Activated CD4-positive, alpha-beta memory T cell treated with anti-CD3 and anti-CD28 coated beads, Interleukin-2, amount 10 ng/mL, durations not matched to agents 7 days and 5 days (primary cell): ENCODE measurements around the gene FOXE3. TPM values are rescaled to one million over a fixed set of nuclear protein-coding genes. Genes with fewer than 3 reads are reported as not detected.

Source experiments
- CTCF ChIA-PET: fragments of 350-600 bp; sonication (Branson Sonifier 250); formaldehyde crosslinking; loops from one replicate; lab custom pipeline; 2021; ENCODE audit warnings: antibody characterized with exemption, inconsistent platforms; lab: Charles Lee
- POLR2A ChIA-PET: fragments of 350-600 bp; sonication (Branson Sonifier 250); formaldehyde crosslinking; loops from one replicate; lab custom pipeline; 2021; ENCODE audit warnings: antibody characterized with exemption; lab: Charles Lee
- DNase-seq: peaks from one replicate; pipeline ENCODE4 v3.0.0-alpha.2; 2020
- H3K27ac Mint-ChIP-seq: one replicate; pipeline ENCODE4 v1.8.0; 2021; ENCODE audit warnings: mild to moderate bottlenecking, mixed read lengths
- H3K27me3 Mint-ChIP-seq: one replicate; pipeline ENCODE4 v1.8.0; 2021; ENCODE audit warnings: mixed read lengths
- H3K36me3 Mint-ChIP-seq: one replicate; pipeline ENCODE4 v1.8.0; 2021; ENCODE audit warnings: low read depth, mixed read lengths
- H3K4me1 Mint-ChIP-seq: one replicate; pipeline ENCODE4 v1.8.0; 2021; ENCODE audit warnings: mixed read lengths
- H3K4me3 Mint-ChIP-seq: one replicate; pipeline ENCODE4 v1.8.0; 2021; ENCODE audit warnings: mild to moderate bottlenecking, mixed read lengths
- H3K9me3 Mint-ChIP-seq: one replicate; pipeline ENCODE4 v1.8.0; 2021; ENCODE audit warnings: mixed read lengths
- total RNA-seq, 2 experiments: library from RNA; stranded (reverse); gene quantifications; one replicate each; pipeline ENCODE4 v1.2.3, GENCODE V29; 2021

The FOXE3 gene
- not detected for total RNA-seq

DNA sequence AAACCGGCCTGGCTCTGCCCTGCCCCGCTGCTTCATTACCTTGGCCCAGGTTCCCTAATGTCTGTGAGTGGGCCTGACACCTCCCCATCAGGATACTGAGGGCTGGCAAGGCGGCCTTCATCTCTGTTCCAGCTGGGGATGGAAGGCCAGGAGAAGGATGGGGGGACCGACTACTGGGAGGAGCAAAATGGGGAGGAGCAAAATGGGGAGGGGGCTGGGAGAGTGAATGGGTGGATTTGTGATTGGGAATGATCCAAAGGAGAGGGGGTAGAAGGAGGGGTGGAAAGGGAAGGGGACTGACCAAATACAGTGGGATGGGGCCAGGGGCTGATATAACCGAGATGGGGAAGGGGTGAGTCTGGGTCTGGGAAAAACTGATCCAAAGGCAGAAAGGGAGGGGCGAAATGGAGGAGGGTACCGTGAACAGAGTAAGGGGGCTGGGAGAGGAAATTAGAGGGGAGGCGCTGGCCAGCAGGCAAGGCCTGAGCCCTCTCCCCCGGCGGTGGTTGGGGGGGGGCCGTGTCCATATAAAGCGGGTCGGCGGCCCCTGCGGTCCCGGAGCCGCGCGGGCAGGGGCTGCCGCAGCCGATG, at the start of gene FOXE3:
FOXE3 (plus strand) TSS at position 558 of the 591 bp plus-strand sequence; CDS start at position 589, 31 bp downstream.
- H3K27ac Mint-ChIP-seq, result no peak within 1 kb of the TSS
- H3K27me3 Mint-ChIP-seq, result peaks cover 45% of the 10 kb centered on the region
- no peak for DNase-seq
- no peaks in the 10 kb centered on the region for H3K36me3 Mint-ChIP-seq
- H3K9me3 Mint-ChIP-seq, result no peaks in the 10 kb centered on the region
- peaks cover 10% of the 10 kb centered on the region for H3K4me1 Mint-ChIP-seq
- ChIA-PET CTCF (no interaction called here), POLR2A (no interaction called here)
- H3K4me3 Mint-ChIP-seq, result peak within 1 kb of the TSS; percentile 36

GRCh38 chr1:47367651-47368050, 48.4 kb upstream of the FOXE3 start:
- no peaks in the 10 kb centered on the region for H3K9me3 Mint-ChIP-seq
- CTCF ChIA-PET, result interaction anchor here (0.7 to 1.2 kb wide), 2 partner anchors 21 to 105 kb away, joined by 3 read pairs; no protein-coding TSS in a partner anchor
- H3K36me3 Mint-ChIP-seq, result peaks cover 29% of the 10 kb centered on the region
- POLR2A ChIA-PET, result no interaction called here
- H3K27me3 Mint-ChIP-seq, result no peaks in the 10 kb centered on the region
- H3K4me1 Mint-ChIP-seq, result peaks cover 1% of the 10 kb centered on the region
- H3K27ac Mint-ChIP-seq, result no peak overlapping the region
- no peak overlapping the region for H3K4me3 Mint-ChIP-seq
- DNase-seq, result no peak

GRCh38 chr1:47371016-47371517, 45.0 kb upstream of the FOXE3 start:
- H3K27ac Mint-ChIP-seq, result no peak overlapping the region
- no peaks in the 10 kb centered on the region for H3K9me3 Mint-ChIP-seq
- H3K4me3 Mint-ChIP-seq, result no peak overlapping the region
- POLR2A ChIA-PET, result no interaction called here
- H3K27me3 Mint-ChIP-seq, result no peaks in the 10 kb centered on the region
- peaks cover 46% of the 10 kb centered on the region for H3K36me3 Mint-ChIP-seq
- H3K4me1 Mint-ChIP-seq, result no peaks in the 10 kb centered on the region
- no peak for DNase-seq
- CTCF ChIA-PET, result no interaction called here

DNA sequence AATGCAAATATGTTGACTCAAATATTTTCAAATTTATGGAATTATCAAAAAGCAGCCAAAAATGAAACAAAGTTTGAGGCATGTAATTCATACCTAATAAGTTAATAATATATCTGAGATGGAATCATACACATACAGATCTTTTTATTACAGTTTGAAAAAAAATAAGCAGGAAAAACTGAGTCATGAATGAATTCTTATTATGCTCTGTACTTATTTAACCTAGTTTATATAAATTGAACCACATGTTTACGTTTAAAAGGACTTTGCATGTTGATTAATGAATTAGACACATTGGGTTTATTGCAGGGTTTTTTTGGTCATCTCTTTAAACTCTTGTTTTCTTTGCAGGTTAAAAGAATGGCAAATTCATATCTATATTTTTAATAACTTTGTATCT, 41.6 kb upstream of the FOXE3 start:
- Mint-ChIP-seq H3K4me3 (no peak overlapping the region), H3K36me3 (peaks cover 46% of the 10 kb centered on the region), H3K27me3 (no peaks in the 10 kb centered on the region), H3K9me3 (no peaks in the 10 kb centered on the region), H3K27ac (no peak overlapping the region), H3K4me1 (no peaks in the 10 kb centered on the region)
- ChIA-PET CTCF (interaction anchor here (1.1 to 1.3 kb wide), 2 partner anchors 14 to 196 kb away, joined by 4 read pairs; no protein-coding TSS in a partner anchor), POLR2A (no interaction called here)
- no peak for DNase-seq

DNA sequence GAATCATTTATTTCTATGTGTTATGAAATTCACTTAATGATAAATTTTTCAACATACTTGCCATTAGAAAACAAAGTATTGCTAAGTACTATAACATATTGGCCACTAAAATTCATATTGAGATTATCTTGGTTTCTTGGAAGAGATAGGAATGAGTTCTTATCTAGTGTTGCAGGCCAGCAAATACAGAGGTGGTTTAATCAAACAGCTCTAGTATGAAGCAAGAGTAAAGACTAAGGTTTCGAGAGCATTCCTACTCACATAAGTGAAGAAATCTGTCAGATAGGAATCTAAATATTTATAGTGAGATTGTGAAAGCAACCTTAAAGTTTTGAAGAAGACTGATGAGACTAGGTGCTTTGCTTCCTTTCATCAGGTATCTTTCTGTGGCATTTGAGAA, 37.9 kb upstream of the FOXE3 start:
- no peak overlapping the region for H3K27ac Mint-ChIP-seq
- peaks cover 1% of the 10 kb centered on the region for H3K4me1 Mint-ChIP-seq
- POLR2A ChIA-PET, result no interaction called here
- no peak overlapping the region for H3K4me3 Mint-ChIP-seq
- H3K36me3 Mint-ChIP-seq, result peaks cover 35% of the 10 kb centered on the region
- no peak for DNase-seq
- H3K9me3 Mint-ChIP-seq, result no peaks in the 10 kb centered on the region
- CTCF ChIA-PET, result no interaction called here
- H3K27me3 Mint-ChIP-seq, result no peaks in the 10 kb centered on the region

DNA sequence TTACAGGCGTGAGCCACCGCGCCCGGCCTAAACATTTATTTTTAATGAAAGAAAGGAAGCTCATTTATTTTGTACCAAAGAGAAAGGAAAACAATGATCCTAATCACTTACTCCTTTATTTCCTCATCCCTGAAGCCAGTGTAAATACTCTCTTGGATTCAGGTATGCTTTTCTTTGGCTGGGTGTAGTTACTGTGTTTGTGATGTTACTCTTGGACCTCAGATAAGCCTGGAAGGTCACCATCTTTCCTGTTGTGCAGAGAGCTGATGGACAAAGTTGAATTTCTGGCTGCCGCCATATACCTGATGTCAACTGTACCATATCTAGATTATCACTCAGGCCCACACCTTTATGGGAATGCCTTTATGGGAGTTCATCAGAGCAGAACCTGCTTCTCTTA, 35.4 kb upstream of the FOXE3 start:
- H3K4me1 Mint-ChIP-seq, result peaks cover 1% of the 10 kb centered on the region
- CTCF ChIA-PET, result no interaction called here
- H3K27me3 Mint-ChIP-seq, result no peaks in the 10 kb centered on the region
- H3K36me3 Mint-ChIP-seq, result peaks cover 27% of the 10 kb centered on the region
- no peak overlapping the region for H3K27ac Mint-ChIP-seq
- no peak for DNase-seq
- no peak overlapping the region for H3K4me3 Mint-ChIP-seq
- no peaks in the 10 kb centered on the region for H3K9me3 Mint-ChIP-seq
- POLR2A ChIA-PET, result no interaction called here

- no peaks in the 10 kb centered on the region for H3K27me3 Mint-ChIP-seq
- peaks cover 24% of the 10 kb centered on the region for H3K36me3 Mint-ChIP-seq
- H3K4me3 Mint-ChIP-seq, result no peak overlapping the region
- POLR2A ChIA-PET, result interaction anchor here (1.7 kb wide), 1 partner anchor 14 kb away, joined by 5 read pairs; no protein-coding TSS in a partner anchor
- no peaks in the 10 kb centered on the region for H3K9me3 Mint-ChIP-seq
- peaks cover 1% of the 10 kb centered on the region for H3K4me1 Mint-ChIP-seq
- no peak overlapping the region for H3K27ac Mint-ChIP-seq
- CTCF ChIA-PET, result interaction anchor here (1.1 to 1.7 kb wide), 2 partner anchors 54 to 55 kb away, joined by 4 to 7 read pairs; partner anchors contain the start of gene FOXD2
- DNase-seq, result no peak
These were observed 33.6 kb upstream of the FOXE3 start for GRCh38 chr1:47382399-47382983.

DNA sequence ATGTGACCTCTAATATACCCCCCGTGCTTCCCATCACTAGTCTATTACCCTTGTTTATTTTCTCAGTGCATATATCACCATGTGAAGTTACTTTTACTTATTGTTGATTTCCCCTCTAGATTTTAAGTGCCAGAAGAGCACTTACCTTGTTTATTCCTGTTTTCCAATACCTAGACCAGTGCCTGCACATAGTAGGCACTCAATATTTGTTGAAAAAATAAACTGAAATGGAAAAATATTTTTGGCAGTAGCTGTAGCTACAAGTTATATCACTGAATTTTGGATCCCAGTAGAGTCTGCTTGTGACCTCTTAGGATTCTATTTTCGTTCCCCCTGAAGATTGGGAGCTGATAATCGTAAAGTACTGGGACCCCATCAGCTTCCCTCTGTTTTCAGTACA, 32.0 kb upstream of the FOXE3 start:
- CTCF ChIA-PET, result interaction anchor here (1.6 kb wide), 1 partner anchor 54 kb away, joined by 4 read pairs; the partner anchor contains the start of gene FOXD2
- H3K4me3 Mint-ChIP-seq, result no peak overlapping the region
- no peaks in the 10 kb centered on the region for H3K9me3 Mint-ChIP-seq
- no peak for DNase-seq
- peaks cover 20% of the 10 kb centered on the region for H3K36me3 Mint-ChIP-seq
- H3K4me1 Mint-ChIP-seq, result peaks cover 1% of the 10 kb centered on the region
- H3K27me3 Mint-ChIP-seq, result no peaks in the 10 kb centered on the region
- H3K27ac Mint-ChIP-seq, result no peak overlapping the region
- POLR2A ChIA-PET, result no interaction called here

- no peak overlapping the region for H3K4me3 Mint-ChIP-seq
- H3K27me3 Mint-ChIP-seq, result no peaks in the 10 kb centered on the region
These were observed 31.1 kb upstream of the FOXE3 start for GRCh38 chr1:47385020-47385419.

GRCh38 chr1:47386268-47386667, 29.8 kb upstream of the FOXE3 start:
- H3K9me3 Mint-ChIP-seq, result no peaks in the 10 kb centered on the region
- peaks cover under 1% of the 10 kb centered on the region for H3K4me1 Mint-ChIP-seq
- no peak for DNase-seq
- no peak overlapping the region for H3K27ac Mint-ChIP-seq
- POLR2A ChIA-PET, result no interaction called here
- peaks cover 9% of the 10 kb centered on the region for H3K36me3 Mint-ChIP-seq
- CTCF ChIA-PET, result interaction anchor here (0.8 kb wide), 1 partner anchor 324 kb away, joined by 3 read pairs; no protein-coding TSS in a partner anchor
- H3K27me3 Mint-ChIP-seq, result peaks cover 2% of the 10 kb centered on the region
- no peak overlapping the region for H3K4me3 Mint-ChIP-seq

More at GRCh38 chr1:47385020-47385419, 31.1 kb upstream of the FOXE3 start:
- H3K9me3 Mint-ChIP-seq, result no peaks in the 10 kb centered on the region
- peaks cover 1% of the 10 kb centered on the region for H3K4me1 Mint-ChIP-seq
- no peak for DNase-seq
- ChIA-PET CTCF (interaction anchor here (1.6 kb wide), 1 partner anchor 53 kb away, joined by 4 read pairs; the partner anchor contains the start of gene FOXD2), POLR2A (no interaction called here)
- peaks cover 14% of the 10 kb centered on the region for H3K36me3 Mint-ChIP-seq
- no peak overlapping the region for H3K27ac Mint-ChIP-seq

DNA sequence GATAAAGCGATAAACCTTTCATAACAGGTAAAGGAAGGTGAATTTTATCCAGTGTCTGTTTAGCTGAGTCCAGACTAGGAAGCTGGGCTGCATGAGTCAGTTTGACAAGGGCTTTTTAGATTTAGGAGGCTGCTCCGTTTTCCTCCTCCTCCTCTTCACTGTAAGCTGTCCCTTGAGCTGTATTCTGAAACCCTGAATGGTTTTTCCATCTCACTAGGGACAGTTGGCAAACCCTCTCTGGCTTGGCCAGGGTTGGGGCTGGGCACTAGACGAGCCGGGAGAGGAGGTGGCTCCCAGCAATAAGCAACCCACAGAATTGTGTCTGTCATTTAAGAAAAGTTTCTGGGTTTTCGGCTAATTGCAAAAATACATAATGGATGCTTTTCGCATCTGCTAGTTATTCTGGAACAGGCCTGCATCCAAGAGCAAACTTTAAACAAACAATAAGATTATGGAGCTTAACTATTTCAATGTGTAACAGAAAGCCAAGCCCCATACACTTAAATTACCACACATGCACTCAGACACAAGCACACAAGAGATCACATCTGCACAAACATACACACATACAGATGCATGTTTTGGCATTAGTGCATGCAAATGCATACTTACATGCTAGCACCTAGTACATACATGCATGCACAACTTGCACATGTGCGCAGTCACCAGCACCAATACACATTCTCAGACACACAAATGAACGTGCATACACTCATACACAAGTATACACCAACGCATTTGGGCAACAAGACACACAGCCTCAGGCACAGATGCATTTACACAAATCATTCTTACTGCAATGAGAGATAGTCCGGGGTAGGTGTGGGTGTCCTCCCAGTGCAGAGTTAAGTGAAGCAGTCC, 27.8 kb upstream of the FOXE3 start:
- ChIA-PET POLR2A (interaction anchor here (0.5 to 0.9 kb wide), 2 partner anchors 40 to 592 kb away, joined by 3 read pairs; no protein-coding TSS in a partner anchor), CTCF (interaction anchor here (0.6 to 3.0 kb wide), 12 partner anchors 10 to 1144 kb away, joined by 3 to 12 read pairs (median 4); partner anchors contain the start of gene FOXD2)
- Mint-ChIP-seq H3K4me3 (no peak overlapping the region), H3K4me1 (no peaks in the 10 kb centered on the region), H3K27ac (no peak overlapping the region), H3K36me3 (peaks cover 6% of the 10 kb centered on the region), H3K27me3 (peaks cover 2% of the 10 kb centered on the region), H3K9me3 (no peaks in the 10 kb centered on the region)
- no peak for DNase-seq

GRCh38 chr1:47388891-47389238, 27.2 kb upstream of the FOXE3 start:
- no peak overlapping the region for H3K27ac Mint-ChIP-seq
- no peaks in the 10 kb centered on the region for H3K4me1 Mint-ChIP-seq
- H3K36me3 Mint-ChIP-seq, result peaks cover 5% of the 10 kb centered on the region
- CTCF ChIA-PET, result interaction anchor here (0.6 to 3.0 kb wide), 13 partner anchors 9 to 1144 kb away, joined by 3 to 12 read pairs (median 4); partner anchors contain the start of gene FOXD2
- no peak overlapping the region for H3K4me3 Mint-ChIP-seq
- peak; percentile 60 for DNase-seq
- H3K27me3 Mint-ChIP-seq, result peaks cover 2% of the 10 kb centered on the region
- POLR2A ChIA-PET, result interaction anchor here (0.6 to 0.9 kb wide), 2 partner anchors 26 to 41 kb away, joined by 3 read pairs; no protein-coding TSS in a partner anchor
- no peaks in the 10 kb centered on the region for H3K9me3 Mint-ChIP-seq
